B cell (primary cell): Measurements from ENCODE around the gene C5AR1. TPM values are rescaled to one million over a fixed set of nuclear protein-coding genes. Genes with fewer than 3 reads are reported as not detected.
"Not testable (repeated sequence)": the region's sequence is repeated elsewhere in the genome, so short reads cannot be mapped to it uniquely, and the experiment has no call there.

Experiments used
- ATAC-seq: fragments of 200-7000 bp; cut with Tn5 transposase; one replicate; pipeline ENCODE4 v1.10.0; 2021; ENCODE audit warnings: low read depth, mild to moderate bottlenecking, moderate number of reproducible peaks, moderate library complexity
- CTCF ChIA-PET: fragments of 350-600 bp; sonication (Branson Sonifier 250); formaldehyde crosslinking; loops from one replicate; lab custom pipeline; 2021; ENCODE audit warnings: antibody characterized with exemption, inconsistent platforms; lab: Charles Lee
- POLR2A ChIA-PET: fragments of 350-600 bp; sonication (Branson Sonifier 250); formaldehyde crosslinking; loops from one replicate; lab custom pipeline; 2021; ENCODE audit warnings: antibody characterized with exemption; lab: Charles Lee
- DNase-seq: peaks from one replicate; pipeline ENCODE4 v3.0.0; 2013
- H2AFZ ChIP-seq: 2 replicates; pipeline ENCODE4 v1.6.1; 2012; ENCODE audit warnings: mild to moderate bottlenecking, low read depth, low read length; ENCODE audit not compliant: insufficient read depth, poor library complexity, severe bottlenecking
- H3K27ac ChIP-seq, 2 donors: 1 replicate in 1 of 2; 2 replicates in 1 of 2; pipeline ENCODE4 v1.5.1; 2012 to 2013; ENCODE audit warnings: low read length in 2 of 2, mild to moderate bottlenecking in 2 of 2, moderate library complexity in 1 of 2
- H3K27me3 ChIP-seq, 4 experiments: fragments of 200-600 bp in 1 of 4; sonication (generic) in 1 of 4; replicated peaks in 1 of 4; 1 replicate in 2 of 4; 2 replicates in 2 of 4; pipeline versions ENCODE4 v1.6.1 to v1.7.0; 2013 to 2016; ENCODE audit warnings: low read length in 3 of 4, mild to moderate bottlenecking in 2 of 4, mixed read lengths in 1 of 4, moderate library complexity in 1 of 4; ENCODE audit not compliant: insufficient read depth in 4 of 4, control insufficient read depth in 3 of 4; ENCODE audit errors: control extremely low read depth in 1 of 4
- H3K36me3 ChIP-seq, 2 experiments: replicated peaks in 1 of 2; 1 replicate in 1 of 2; 2 replicates in 1 of 2; pipeline versions ENCODE4 v1.6.1 to v1.7.1; 2013; ENCODE audit warnings: low read length in 1 of 2; ENCODE audit not compliant: insufficient read depth in 2 of 2, control insufficient read depth in 1 of 2; ENCODE audit errors: control extremely low read depth in 1 of 2, extremely low read depth in 1 of 2
- H3K4me1 ChIP-seq, 2 donors: fragments of 200-600 bp in 1 of 2; sonication (generic) in 1 of 2; 1 replicate in 1 of 2; 2 replicates in 1 of 2; pipeline versions ENCODE4 v1.5.1 to v1.6.1; 2013 to 2017; ENCODE audit warnings: low read length in 2 of 2; ENCODE audit not compliant: control insufficient read depth in 2 of 2, insufficient read depth in 2 of 2
- H3K4me2 ChIP-seq: replicated peaks from 2 replicates; pipeline ENCODE3; 2012; ENCODE audit warnings: mild to moderate bottlenecking, low read depth, low read length; ENCODE audit not compliant: poor library complexity, severe bottlenecking
- H3K4me3 ChIP-seq, 5 experiments: fragments of 200-600 bp in 1 of 5; sonication (generic) in 1 of 5; 1 replicate in 3 of 5; 2 replicates in 2 of 5; pipeline versions ENCODE4 v1.5.1 to v1.7.0; 2011 to 2016; ENCODE audit warnings: low read length in 4 of 5, mild to moderate bottlenecking in 4 of 5, low read depth in 2 of 5, control low read depth in 1 of 5, moderate library complexity in 1 of 5; ENCODE audit not compliant: insufficient read depth in 1 of 5; ENCODE audit errors: control extremely low read depth in 1 of 5, extremely low read depth in 1 of 5
- H3K79me2 ChIP-seq: fragments of 200-600 bp; sonication (generic); one replicate; pipeline ENCODE4 v1.6.0; 2016; ENCODE audit warnings: low read length; ENCODE audit not compliant: control insufficient read depth, insufficient read depth
- H3K9ac ChIP-seq: fragments of 200-600 bp; sonication (generic); 2 replicates; pipeline ENCODE4 v1.6.1; 2017; ENCODE audit warnings: mild to moderate bottlenecking, low read length, moderate library complexity
- H3K9me3 ChIP-seq, 3 donors: one replicate each; pipeline versions ENCODE4 v1.6.1 to v1.7.1; 2013; ENCODE audit warnings: low read length in 2 of 3; ENCODE audit not compliant: control insufficient read depth in 2 of 3, insufficient read depth in 1 of 3; ENCODE audit errors: control extremely low read depth in 1 of 3
- H4K20me1 ChIP-seq: 2 replicates; pipeline ENCODE4 v1.6.0; 2012; ENCODE audit warnings: mild to moderate bottlenecking, low read length; ENCODE audit not compliant: insufficient read depth, control insufficient read depth, poor library complexity, severe bottlenecking
- H3K27ac Mint-ChIP-seq: one replicate; pipeline ENCODE4 v1.8.0; 2021; ENCODE audit warnings: mixed read lengths
- H3K27me3 Mint-ChIP-seq: one replicate; pipeline ENCODE4 v1.8.0; 2021; ENCODE audit warnings: mixed read lengths
- H3K4me1 Mint-ChIP-seq: one replicate; pipeline ENCODE4 v1.8.0; 2021; ENCODE audit warnings: mixed read lengths
- H3K4me3 Mint-ChIP-seq: one replicate; pipeline ENCODE4 v1.8.0; 2021; ENCODE audit warnings: mixed read lengths
- H3K9me3 Mint-ChIP-seq: one replicate; pipeline ENCODE4 v1.8.0; 2022; ENCODE audit warnings: mixed read lengths; ENCODE audit not compliant: insufficient read depth
- CTCF ChIP-seq: fragments of 200-600 bp; IDR thresholded peaks from one replicate; pipeline ENCODE4 v1.8.0; 2022; ENCODE audit warnings: antibody characterized with exemption, mild to moderate bottlenecking
- EZH2 ChIP-seq: IDR thresholded peaks from 2 replicates; pipeline ENCODE4 v1.6.1; 2012; ENCODE audit warnings: borderline replicate concordance, low read depth, mild to moderate bottlenecking, moderate library complexity, low read length; ENCODE audit not compliant: insufficient read depth, poor library complexity, severe bottlenecking
- whole genome bisulfite sequencing: methylation state at CpG from one replicate; pipeline ENCODE4 v1.1.5; 2013; ENCODE audit warnings: missing lambda C conversion rate; ENCODE audit not compliant: insufficient coverage; 5-methylcytosine and 5-hydroxymethylcytosine counted together
- intact Hi-C: fragments of 100-400 bp; cut with micrococcal nuclease; formaldehyde crosslinking; loops from one replicate; pipeline ENCODE4 v1.10.0; 2022
- polyA plus RNA-seq: library from polyadenylated mRNA; depleted of rRNA; stranded (reverse); fragments of >200 nt; gene quantifications from 2 replicates; pipeline ENCODE4 v1.2.3, GENCODE V29; 2012
- total RNA-seq, 2 donors: library from RNA; stranded (reverse); fragments of 120-200 nt in 1 of 2; gene quantifications; 1 replicate in 1 of 2; 2 replicates in 1 of 2; pipeline versions ENCODE4 v1.2.3 to v1.2.4, GENCODE V29; 2013 to 2022

The C5AR1 gene
- total and polyA plus RNA-seq, 2 donors (not counting 1 experiment from before 2014, with no cell fraction given): 4.1 to 4.9 TPM

- Histone ChIP-seq H3K4me1 (peaks cover 17 to 26% of the 10 kb centered on the region in 2 donors), H3K27ac (peak overlapping the region; percentile 4 to 84), H3K4me2 (peak overlapping the region; percentile 28), H3K79me2 (peaks cover 25% of the 10 kb centered on the region), H3K36me3 (peaks cover 3 to 49% of the 10 kb centered on the region in 2 experiments), H4K20me1 (peaks cover 41% of the 10 kb centered on the region)
- H3K9ac ChIP-seq, H3K27me3 ChIP-seq, H3K9me3 Mint-ChIP-seq, H3K4me3 ChIP-seq, H3K27me3 Mint-ChIP-seq, H2AFZ ChIP-seq, H3K9me3 ChIP-seq, intact Hi-C loops: not testable (repeated sequence)
- H3K27ac Mint-ChIP-seq: peak overlapping the region; percentile 87
- ATAC-seq (peak; percentile 77), DNase-seq (peak; percentile 80)
- H3K4me1 Mint-ChIP-seq: peaks cover 37% of the 10 kb centered on the region
- H3K4me3 Mint-ChIP-seq: peak overlapping the region; percentile 29
- POLR2A ChIA-PET: interaction anchor here (0.5 to 1.7 kb wide), 4 partner anchors 9 to 338 kb away, joined by 3 to 18 read pairs (median 5); partner anchors contain the start of gene INAFM1
- CTCF ChIA-PET: interaction anchor here (0.7 to 1.2 kb wide), 6 partner anchors 13 to 52 kb away, joined by 3 to 4 read pairs (median 4); partner anchors contain the start of gene INAFM1
- WGBS: 35% methylated on average over 9 of the region's 14 CpGs
Measured at GRCh38 chr19:47261946-47262793, 47.5 kb upstream of the C5AR1 start.

- Histone ChIP-seq H3K4me1 (peaks cover 6 to 15% of the 10 kb centered on the region in 2 donors), H3K4me2 (no peak overlapping the region), H3K79me2 (peaks cover 2% of the 10 kb centered on the region), H2AFZ (no peak overlapping the region), H3K4me3 (no peak overlapping the region), H3K36me3 (peaks cover 2 to 43% of the 10 kb centered on the region in 2 experiments), H3K9me3 (no peaks in the 10 kb centered on the region), H4K20me1 (peaks cover 16% of the 10 kb centered on the region), H3K9ac (no peak overlapping the region), H3K27me3 (no peaks in the 10 kb centered on the region), H3K27ac (no peak overlapping the region)
- ChIA-PET CTCF (interaction anchor here (1.3 to 1.4 kb wide), 2 partner anchors 20 to 54 kb away, joined by 3 to 6 read pairs; no protein-coding TSS in a partner anchor), POLR2A (no interaction called here)
- Mint-ChIP-seq H3K27me3 (no peaks in the 10 kb centered on the region), H3K27ac (no peak overlapping the region), H3K9me3 (no peaks in the 10 kb centered on the region), H3K4me1 (peaks cover 15% of the 10 kb centered on the region), H3K4me3 (no peak overlapping the region)
- DNase-seq (no peak), ATAC-seq (no peak)
- TF ChIP-seq CTCF: no peak
- no peak for TF ChIP-seq EZH2
- intact Hi-C loops: no loop called here
- WGBS: 97% methylated on average over 30 of the region's 30 CpGs
Measured at GRCh38 chr19:47264629-47265028, 45.0 kb upstream of the C5AR1 start.
